ENCODE data around the gene SARNP. TPM values are rescaled to one million over a fixed set of nuclear protein-coding genes. Genes with fewer than 3 reads are reported as not detected.

Gene SARNP
- total and polyA plus RNA-seq, 10 of the 15 experiments (the other 5 are each of a cell fraction or from before 2014, with no cell fraction given), result 77.6 to 445 (median 188) TPM

- ChIA-PET CTCF (interaction anchor here (0.9 to 6.7 kb wide), 12 partner anchors 13 to 122 kb away, joined by 3 to 65 read pairs (median 4); partner anchors contain the start of genes ORMDL2 and SARNP), POLR2A (interaction anchor here (0.6 to 2.1 kb wide), 3 partner anchors 8 to 49 kb away, joined by 3 to 5 read pairs (median 3); no protein-coding TSS in a partner anchor), RAD21 (ENCODE audit: unreplicated experiment) (interaction anchor here (1.3 to 1.9 kb wide), 3 partner anchors 22 to 57 kb away, joined by 5 to 13 read pairs (median 8); partner anchors contain the start of genes ORMDL2 and SARNP), SMC1A (ENCODE audit: uncharacterized antibody, unreplicated experiment) (interaction anchor here (1.0 to 5.2 kb wide), 9 partner anchors 9 to 56 kb away, joined by 3 to 30 read pairs (median 4); partner anchors contain the start of genes DNAJC14, ORMDL2 and SARNP)
- ATAC-seq (no peak), DNase-seq (ENCODE audit: low read depth, low spot score) (no peak), FAIRE-seq (no peak)
- H3K36me3 ChIP-seq (ENCODE audit: control insufficient read depth in 2 of 2, insufficient read depth in 2 of 2, low read length in 1 of 2), result peaks cover 0 to 26% of the 10 kb centered on the region in 2 experiments
- in situ Hi-C loops (cut with MboI), result no loop called here
- TF ChIP-seq EGR1 (IDR thresholded peaks at IDR 0.05; ENCODE audit: borderline replicate concordance in 1 of 2, low read depth in 2 of 2, low read length in 2 of 2), result no peak
- TF ChIP-seq YY1 (IDR thresholded peaks at IDR 0.05; ENCODE audit: low read depth, low read length), result no peak
- TF ChIP-seq DPF2 (IDR thresholded peaks at IDR 0.05), result no peak
- no peak for TF ChIP-seq ASH2L (IDR thresholded peaks at IDR 0.05; ENCODE audit: borderline replicate concordance, low read depth)
- TF ChIP-seq SP1 (IDR thresholded peaks at IDR 0.05; ENCODE audit: low read depth, low read length), result no peak
- TF ChIP-seq EZH2 (IDR thresholded peaks at IDR 0.05; ENCODE audit: borderline replicate concordance, control insufficient read depth, low read depth, low read length), result no peak
- no peak for TF ChIP-seq STAT3 (IDR thresholded peaks at IDR 0.05; ENCODE audit: low read depth, low read length)
- no peak for TF ChIP-seq SREBF2 (IDR thresholded peaks at IDR 0.05; ENCODE audit: low read length)
- TF ChIP-seq NBN (IDR thresholded peaks at IDR 0.05), result no peak
- intact Hi-C loops (cut with micrococcal nuclease; ENCODE audit: unreplicated experiment), result loop anchor here (5.0 kb wide), 1 partner anchor 59 kb away; no protein-coding TSS in a partner anchor
- no peaks in the 10 kb centered on the region for H3K9me3 ChIP-seq (replicated peaks; ENCODE audit: control insufficient read depth, insufficient read depth, low read length)
- no peaks in the 10 kb centered on the region for H3K27me3 ChIP-seq (replicated peaks in 1 of 2; ENCODE audit: control insufficient read depth in 2 of 2, insufficient read depth in 2 of 2, low read length in 1 of 2)
- no peak overlapping the region for H3K27ac ChIP-seq (ENCODE audit: control insufficient read depth, insufficient read depth)
- no peak overlapping the region for H3K4me3 ChIP-seq
- H3K4me2 ChIP-seq (ENCODE audit: control insufficient read depth, insufficient read depth), result no peak overlapping the region
- H4K20me1 ChIP-seq (ENCODE audit: control insufficient read depth, insufficient read depth), result no peaks in the 10 kb centered on the region
- H2AFZ ChIP-seq (ENCODE audit: control insufficient read depth, low read depth, low read length), result no peak overlapping the region
- H3K79me2 ChIP-seq (ENCODE audit: control insufficient read depth, insufficient read depth, low read length), result no peaks in the 10 kb centered on the region
- no TSS peak for BruUV-seq (replicated peaks)
- no peak overlapping the region for H3K9ac ChIP-seq (ENCODE audit: control insufficient read depth, insufficient read depth, low read length)
- H3K4me1 ChIP-seq (ENCODE audit: control insufficient read depth, insufficient read depth, low read length), result no peaks in the 10 kb centered on the region
Measured at GRCh38 chr12:55795950-55796349, 21.6 kb downstream of the SARNP start.

Data from GM12878 (cell line).